OCI-LY7 (cell line): Measurements from ENCODE around the gene ZMYND15. TPM values are rescaled to one million over a fixed set of nuclear protein-coding genes. Genes with fewer than 3 reads are reported as not detected.

Source experiments
- BruUV-seq: library from RNA; stranded (reverse); fragments of 400-500 nt; replicated peaks from 2 replicates; lab custom pipeline; 2021; lab: Mats Ljungman, UMichigan
- CTCF ChIA-PET: fragments of 300-600 bp; sonication (Branson Sonifier 250); formaldehyde crosslinking; loops from one replicate; lab custom pipeline; 2022; ENCODE audit warnings: antibody characterized with exemption; ENCODE audit not compliant: unreplicated experiment; lab: Charles Lee
- POLR2A ChIA-PET: fragments of 300-600 bp; sonication (Branson Sonifier 250); formaldehyde crosslinking; loops from one replicate; lab custom pipeline; 2022; ENCODE audit warnings: antibody characterized with exemption; lab: Charles Lee
- DNase-seq: peaks from one replicate; pipeline ENCODE4 v3.0.0-alpha.2; 2015; ENCODE audit warnings: low spot score
- H2AFZ ChIP-seq: fragments of 200-600 bp; sonication (generic), shearing (Covaris generic); 2 replicates; pipeline ENCODE4 v1.6.1; 2014; ENCODE audit warnings: mild to moderate bottlenecking, antibody characterized with exemption, low read length, moderate library complexity
- H3K27ac ChIP-seq: fragments of 200-600 bp; sonication (generic); 2 replicates; pipeline ENCODE4 v1.5.1; 2014; ENCODE audit warnings: mixed run types, low read depth, mild to moderate bottlenecking, moderate library complexity, low read length, inconsistent platforms; ENCODE audit not compliant: poor library complexity, severe bottlenecking
- H3K36me3 ChIP-seq: fragments of 200-600 bp; sonication (generic); 2 replicates; pipeline ENCODE4 v1.6.1; 2014; ENCODE audit warnings: mild to moderate bottlenecking, antibody characterized with exemption, low read length, moderate library complexity, mixed read lengths; ENCODE audit not compliant: insufficient read depth
- H3K4me1 ChIP-seq: fragments of 200-600 bp; sonication (generic); 2 replicates; pipeline ENCODE4 v1.5.1; 2014; ENCODE audit warnings: mild to moderate bottlenecking, low read length; ENCODE audit not compliant: insufficient read depth, poor library complexity, severe bottlenecking
- H3K4me2 ChIP-seq: fragments of 200-600 bp; sonication (generic); 2 replicates; pipeline ENCODE4 v1.6.1; 2014; ENCODE audit warnings: mild to moderate bottlenecking, low read length
- H3K4me3 ChIP-seq: fragments of 200-600 bp; sonication (generic); 2 replicates; pipeline ENCODE4 v1.5.1; 2014; ENCODE audit warnings: mild to moderate bottlenecking, low read depth, low read length; ENCODE audit not compliant: poor library complexity, severe bottlenecking
- H3K79me2 ChIP-seq: fragments of 200-600 bp; sonication (generic); 2 replicates; pipeline ENCODE4 v1.6.1; 2016; ENCODE audit warnings: low read depth, mild to moderate bottlenecking, low read length, moderate library complexity, mixed read lengths; ENCODE audit not compliant: insufficient read depth
- H3K9me2 ChIP-seq: fragments of 200-600 bp; sonication (generic); 2 replicates; pipeline ENCODE4 v1.6.1; 2016; ENCODE audit warnings: mild to moderate bottlenecking, low read length, mixed read lengths; ENCODE audit not compliant: insufficient read depth
- H3K9me3 ChIP-seq: fragments of 200-600 bp; sonication (generic); 2 replicates; pipeline ENCODE4 v1.6.1; 2014; ENCODE audit warnings: mild to moderate bottlenecking, mixed run types, low read length, mixed read lengths
- H4K20me1 ChIP-seq: fragments of 200-600 bp; sonication (generic); 2 replicates; pipeline ENCODE4 v1.6.1; 2014; ENCODE audit warnings: mild to moderate bottlenecking, antibody characterized with exemption, low read length, moderate library complexity, mixed read lengths; ENCODE audit not compliant: insufficient read depth
- CTCF ChIP-seq: fragments of 200-600 bp; sonication (generic); conservative IDR thresholded peaks from 2 replicates; pipeline ENCODE4 v1.5.1; 2014; ENCODE audit warnings: mild to moderate bottlenecking, antibody characterized with exemption, low read length, moderate library complexity, mixed read lengths
- EZH2phosphoT487 ChIP-seq: fragments of 200-600 bp; sonication (generic); IDR thresholded peaks from 2 replicates; pipeline ENCODE4 v1.6.1; 2018; ENCODE audit warnings: low read depth, borderline replicate concordance, mild to moderate bottlenecking, mixed run types, antibody characterized with exemption, low read length, moderate library complexity, mixed read lengths
- intact Hi-C: fragments of 100-400 bp; cut with micrococcal nuclease; formaldehyde crosslinking; loops from one replicate; pipeline ENCODE4 v1.10.0; 2022; ENCODE audit not compliant: unreplicated experiment
- total RNA-seq, 2 experiments: library from RNA; depleted of rRNA in 1 of 2; stranded (reverse); fragments of >200 nt in 1 of 2; shearing (Covaris generic) in 1 of 2; gene quantifications; 2 replicates each; pipeline ENCODE4 v1.2.3, GENCODE V29; 2014 to 2022

The ZMYND15 gene
- total RNA-seq, 2 experiments from 2014 or later: not detected

GRCh38 chr17:4706121-4706520 lies 33.5 kb upstream of the ZMYND15 start:
- BruUV-seq: no TSS peak
- CTCF ChIA-PET: no interaction called here
- intact Hi-C loops: loop anchor here (10.0 kb wide), 1 partner anchor 141 kb away; the partner anchor contains the start of gene GGT6
- no peak for DNase-seq
- peaks cover 12% of the 10 kb centered on the region; the same call in 1 of the 2 replicates for H4K20me1 ChIP-seq
- no peak overlapping the region for H3K4me2 ChIP-seq
- no peak overlapping the region for H3K27ac ChIP-seq
- H3K9me2 ChIP-seq: no peaks in the 10 kb centered on the region
- POLR2A ChIA-PET: no interaction called here
- H3K36me3 ChIP-seq: peaks cover 10% of the 10 kb centered on the region
- TF ChIP-seq EZH2phosphoT487 (no peak), CTCF (no peak)
- H2AFZ ChIP-seq: no peak overlapping the region
- peaks cover 42% of the 10 kb centered on the region for H3K79me2 ChIP-seq
- no peak overlapping the region for H3K4me3 ChIP-seq
- peaks cover 34% of the 10 kb centered on the region for H3K4me1 ChIP-seq
- H3K9me3 ChIP-seq: no peaks in the 10 kb centered on the region; the same call in 1 of the 2 replicates

GRCh38 chr17:4708436-4708835 lies 31.2 kb upstream of the ZMYND15 start:
- Histone ChIP-seq H3K27ac (no peak overlapping the region), H4K20me1 (peaks cover 1% of the 10 kb centered on the region; the same call in 1 of the 2 replicates), H3K9me3 (no peaks in the 10 kb centered on the region; the same call in 1 of the 2 replicates), H3K36me3 (peaks cover 5% of the 10 kb centered on the region; the same call in 1 of the 2 replicates), H2AFZ (no peak overlapping the region), H3K9me2 (no peaks in the 10 kb centered on the region), H3K4me3 (no peak overlapping the region), H3K4me1 (peaks cover 23% of the 10 kb centered on the region), H3K4me2 (no peak overlapping the region), H3K79me2 (peaks cover 33% of the 10 kb centered on the region)
- TF ChIP-seq EZH2phosphoT487 (no peak), CTCF (no peak)
- ChIA-PET CTCF (no interaction called here), POLR2A (interaction anchor here (0.7 kb wide), 1 partner anchor 23 kb away, joined by 3 read pairs; the partner anchor contains the start of gene MED11)
- BruUV-seq: no TSS peak
- intact Hi-C loops: loop anchor here (10.0 kb wide), 1 partner anchor 144 kb away; the partner anchor contains the start of gene GGT6
- peak; percentile 72 for DNase-seq
